ENCODE results near the gene ADCY4. TPM values are rescaled to one million over a fixed set of nuclear protein-coding genes. Genes with fewer than 3 reads are reported as not detected.

ADCY4 gene
- total and polyA plus RNA-seq, 2 of the 13 experiments (the other 11 are each of a cell fraction or from before 2014, with no cell fraction given): 0.03 TPM; not detected in 1

DNA sequence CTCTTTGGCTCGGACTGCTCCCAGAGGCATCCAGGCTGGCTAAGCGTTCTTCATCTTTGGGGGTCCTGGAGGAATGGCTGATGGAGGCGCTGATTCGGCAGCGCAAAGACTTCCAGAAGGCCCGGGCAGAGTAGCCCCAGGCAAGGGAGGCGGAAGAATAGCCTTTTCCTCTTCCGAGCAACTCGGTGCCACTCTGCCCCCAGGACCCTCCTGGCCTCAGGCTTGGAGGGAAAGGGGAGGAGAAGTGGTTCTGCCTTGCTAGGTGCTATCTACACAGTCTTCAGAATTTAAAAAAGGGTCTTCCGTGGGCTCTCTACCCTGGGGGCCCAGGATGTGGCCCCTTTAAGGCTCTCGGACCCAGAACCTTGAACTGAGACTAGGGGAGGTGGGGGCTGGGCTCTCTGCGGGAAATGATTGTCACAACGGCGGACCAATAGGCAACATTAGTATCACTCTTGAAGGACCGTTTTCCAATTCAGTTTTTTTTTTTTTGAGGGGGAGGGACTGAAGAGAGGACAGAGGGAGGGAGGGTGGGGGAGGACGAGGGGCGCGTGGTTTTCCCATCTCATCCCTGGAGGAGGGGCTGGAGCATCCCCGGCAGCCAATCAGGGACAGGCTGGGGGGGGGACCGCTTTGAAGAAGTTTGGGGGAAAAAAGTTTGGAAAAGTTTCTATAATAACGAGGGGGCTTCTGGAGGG lies 32.8 kb upstream of the ADCY4 start, which contains the start of gene NFATC4 (continued):
- TF ChIP-seq NFKB2 (CRISPR knock-in tag; IDR thresholded peaks at IDR 0.05; ENCODE audit: borderline replicate concordance): 0 out of 2 replicates have a peak, but pooled peaks have one; percentile 15
- TF ChIP-seq, protein P1, sequence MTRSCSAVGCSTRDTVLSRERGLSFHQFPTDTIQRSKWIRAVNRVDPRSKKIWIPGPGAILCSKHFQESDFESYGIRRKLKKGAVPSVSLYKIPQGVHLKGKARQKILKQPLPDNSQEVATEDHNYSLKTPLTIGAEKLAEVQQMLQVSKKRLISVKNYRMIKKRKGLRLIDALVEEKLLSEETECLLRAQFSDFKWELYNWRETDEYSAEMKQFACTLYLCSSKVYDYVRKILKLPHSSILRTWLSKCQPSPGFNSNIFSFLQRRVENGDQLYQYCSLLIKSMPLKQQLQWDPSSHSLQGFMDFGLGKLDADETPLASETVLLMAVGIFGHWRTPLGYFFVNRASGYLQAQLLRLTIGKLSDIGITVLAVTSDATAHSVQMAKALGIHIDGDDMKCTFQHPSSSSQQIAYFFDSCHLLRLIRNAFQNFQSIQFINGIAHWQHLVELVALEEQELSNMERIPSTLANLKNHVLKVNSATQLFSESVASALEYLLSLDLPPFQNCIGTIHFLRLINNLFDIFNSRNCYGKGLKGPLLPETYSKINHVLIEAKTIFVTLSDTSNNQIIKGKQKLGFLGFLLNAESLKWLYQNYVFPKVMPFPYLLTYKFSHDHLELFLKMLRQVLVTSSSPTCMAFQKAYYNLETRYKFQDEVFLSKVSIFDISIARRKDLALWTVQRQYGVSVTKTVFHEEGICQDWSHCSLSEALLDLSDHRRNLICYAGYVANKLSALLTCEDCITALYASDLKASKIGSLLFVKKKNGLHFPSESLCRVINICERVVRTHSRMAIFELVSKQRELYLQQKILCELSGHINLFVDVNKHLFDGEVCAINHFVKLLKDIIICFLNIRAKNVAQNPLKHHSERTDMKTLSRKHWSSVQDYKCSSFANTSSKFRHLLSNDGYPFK (CRISPR knock-in tag; IDR thresholded peaks at IDR 0.05; ENCODE audit: borderline replicate concordance): no peak; the same call in 1 of the 2 replicates
- TF ChIP-seq RBAK (CRISPR knock-in tag; IDR thresholded peaks at IDR 0.05): no peak
- TF ChIP-seq, protein P2, sequence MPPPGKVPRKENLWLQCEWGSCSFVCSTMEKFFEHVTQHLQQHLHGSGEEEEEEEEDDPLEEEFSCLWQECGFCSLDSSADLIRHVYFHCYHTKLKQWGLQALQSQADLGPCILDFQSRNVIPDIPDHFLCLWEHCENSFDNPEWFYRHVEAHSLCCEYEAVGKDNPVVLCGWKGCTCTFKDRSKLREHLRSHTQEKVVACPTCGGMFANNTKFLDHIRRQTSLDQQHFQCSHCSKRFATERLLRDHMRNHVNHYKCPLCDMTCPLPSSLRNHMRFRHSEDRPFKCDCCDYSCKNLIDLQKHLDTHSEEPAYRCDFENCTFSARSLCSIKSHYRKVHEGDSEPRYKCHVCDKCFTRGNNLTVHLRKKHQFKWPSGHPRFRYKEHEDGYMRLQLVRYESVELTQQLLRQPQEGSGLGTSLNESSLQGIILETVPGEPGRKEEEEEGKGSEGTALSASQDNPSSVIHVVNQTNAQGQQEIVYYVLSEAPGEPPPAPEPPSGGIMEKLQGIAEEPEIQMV (CRISPR knock-in tag; IDR thresholded peaks at IDR 0.05; ENCODE audit: low read depth): no peak
- no peak for TF ChIP-seq ZNF124 (CRISPR knock-in tag; IDR thresholded peaks at IDR 0.05)
- TF ChIP-seq SAP130 (CRISPR knock-in tag; IDR thresholded peaks at IDR 0.05; ENCODE audit: low read depth): no peak
- 0 out of 2 replicates have a peak, but pooled peaks have one; percentile 12 for TF ChIP-seq BRD4 (CRISPR knock-in tag; IDR thresholded peaks at IDR 0.05)
- 0 out of 2 replicates have a peak, but pooled peaks have one; percentile 44 for TF ChIP-seq CAMTA2 (CRISPR knock-in tag; IDR thresholded peaks at IDR 0.05; ENCODE audit: borderline replicate concordance)
- TF ChIP-seq, protein P3, sequence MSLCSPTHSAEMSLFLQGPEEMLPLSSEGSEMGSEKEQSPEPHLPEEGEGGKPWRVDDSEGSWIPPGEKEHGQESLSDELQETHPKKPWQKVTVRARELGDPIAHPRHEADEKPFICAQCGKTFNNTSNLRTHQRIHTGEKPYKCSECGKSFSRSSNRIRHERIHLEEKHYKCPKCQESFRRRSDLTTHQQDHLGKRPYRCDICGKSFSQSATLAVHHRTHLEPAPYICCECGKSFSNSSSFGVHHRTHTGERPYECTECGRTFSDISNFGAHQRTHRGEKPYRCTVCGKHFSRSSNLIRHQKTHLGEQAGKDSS (CRISPR knock-in tag; IDR thresholded peaks at IDR 0.05; ENCODE audit: borderline replicate concordance, low read depth): no peak
- no peak for TF ChIP-seq ZNF644 (CRISPR knock-in tag; IDR thresholded peaks at IDR 0.05; ENCODE audit: low read depth)
- no peak for TF ChIP-seq SRSF9 (IDR thresholded peaks at IDR 0.05; ENCODE audit: borderline replicate concordance, insufficient read depth, low read depth, low read length, poor library complexity, severe bottlenecking)
- TF ChIP-seq PAF1 (CRISPR knock-in tag; IDR thresholded peaks at IDR 0.05): no peak
- TF ChIP-seq ZSCAN30 (CRISPR knock-in tag; IDR thresholded peaks at IDR 0.05): no peak
- no peak for TF ChIP-seq ZNF350 (CRISPR knock-in tag; IDR thresholded peaks at IDR 0.05; ENCODE audit: borderline replicate concordance, low read depth)
- TF ChIP-seq ZNF292 (CRISPR knock-in tag; IDR thresholded peaks at IDR 0.05; ENCODE audit: borderline replicate concordance, low read depth): no peak
- TF ChIP-seq XBP1 (CRISPR knock-in tag; IDR thresholded peaks at IDR 0.05): no peak
- TF ChIP-seq, protein P4, sequence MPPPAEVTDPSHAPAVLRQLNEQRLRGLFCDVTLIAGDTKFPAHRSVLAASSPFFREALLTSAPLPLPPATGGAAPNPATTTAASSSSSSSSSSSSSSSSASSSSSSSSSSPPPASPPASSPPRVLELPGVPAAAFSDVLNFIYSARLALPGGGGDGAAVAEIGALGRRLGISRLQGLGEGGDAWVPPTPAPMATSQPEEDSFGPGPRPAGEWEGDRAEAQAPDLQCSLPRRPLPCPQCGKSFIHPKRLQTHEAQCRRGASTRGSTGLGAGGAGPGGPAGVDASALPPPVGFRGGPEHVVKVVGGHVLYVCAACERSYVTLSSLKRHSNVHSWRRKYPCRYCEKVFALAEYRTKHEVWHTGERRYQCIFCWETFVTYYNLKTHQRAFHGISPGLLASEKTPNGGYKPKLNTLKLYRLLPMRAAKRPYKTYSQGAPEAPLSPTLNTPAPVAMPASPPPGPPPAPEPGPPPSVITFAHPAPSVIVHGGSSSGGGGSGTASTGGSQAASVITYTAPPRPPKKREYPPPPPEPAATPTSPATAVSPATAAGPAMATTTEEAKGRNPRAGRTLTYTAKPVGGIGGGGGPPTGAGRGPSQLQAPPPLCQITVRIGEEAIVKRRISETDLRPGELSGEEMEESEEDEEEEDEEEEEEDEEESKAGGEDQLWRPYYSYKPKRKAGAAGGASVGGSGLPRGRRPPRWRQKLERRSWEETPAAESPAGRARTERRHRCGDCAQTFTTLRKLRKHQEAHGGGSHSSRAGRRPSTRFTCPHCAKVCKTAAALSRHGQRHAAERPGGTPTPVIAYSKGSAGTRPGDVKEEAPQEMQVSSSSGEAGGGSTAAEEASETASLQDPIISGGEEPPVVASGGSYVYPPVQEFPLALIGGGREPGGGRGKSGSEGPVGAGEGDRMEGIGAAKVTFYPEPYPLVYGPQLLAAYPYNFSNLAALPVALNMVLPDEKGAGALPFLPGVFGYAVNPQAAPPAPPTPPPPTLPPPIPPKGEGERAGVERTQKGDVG (CRISPR knock-in tag; IDR thresholded peaks at IDR 0.05; ENCODE audit: borderline replicate concordance): no peak
- TF ChIP-seq HNRNPL (IDR thresholded peaks at IDR 0.05; ENCODE audit: low read depth, low read length): 0 out of 2 replicates have a peak, but pooled peaks have one; percentile 25
- no peak for TF ChIP-seq CBX5 (CRISPR knock-in tag; IDR thresholded peaks at IDR 0.05; ENCODE audit: borderline replicate concordance)
- TF ChIP-seq RARA (CRISPR knock-in tag; IDR thresholded peaks at IDR 0.05): no peak
- TF ChIP-seq HMG20A (CRISPR knock-in tag; IDR thresholded peaks at IDR 0.05; ENCODE audit: borderline replicate concordance): no peak

All from HepG2 (cell line).